Measurements from ENCODE around the gene COL21A1. TPM values are rescaled to one million over a fixed set of nuclear protein-coding genes. Genes with fewer than 3 reads are reported as not detected.

The COL21A1 gene
- total RNA-seq, 1 experiment from 2014 or later: 3.3 TPM

DNA sequence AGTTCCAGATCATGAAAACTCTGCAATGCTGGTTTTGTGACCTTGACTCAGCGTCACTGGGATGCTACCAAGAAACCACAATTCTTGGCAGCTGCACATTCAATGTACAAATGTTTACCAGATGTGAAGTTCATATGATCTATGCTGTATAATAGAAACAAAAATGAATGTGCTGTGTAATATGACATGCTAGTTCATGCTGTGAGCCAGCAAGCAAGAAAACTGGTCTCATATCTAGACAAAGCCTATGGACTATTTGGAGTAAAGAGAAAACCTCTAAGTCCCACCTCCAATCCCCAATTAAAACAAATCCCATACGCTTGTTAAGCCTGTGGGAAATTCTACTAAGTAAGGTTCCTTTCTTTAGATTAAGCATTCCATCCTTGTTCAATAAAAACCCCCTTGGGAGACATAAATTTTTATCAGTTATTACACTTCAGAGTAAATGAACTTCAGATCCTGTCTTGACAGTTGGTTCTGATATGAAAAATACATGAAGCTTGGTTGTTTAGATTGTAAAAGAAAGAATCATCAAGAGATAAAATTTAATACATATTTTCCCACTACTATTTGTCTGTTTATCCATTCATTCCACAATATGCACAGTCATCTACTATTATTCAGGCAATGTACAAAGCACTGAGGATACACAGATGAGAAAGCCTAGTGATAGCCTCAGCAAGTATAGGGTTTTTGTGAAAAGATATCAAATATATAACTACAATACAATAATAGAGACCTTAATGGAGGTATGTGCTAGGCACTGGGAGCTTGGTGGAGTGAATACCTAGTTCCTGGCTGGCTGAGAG is 20.1 kb downstream of the COL21A1 start:
- no TSS peak for BruUV-seq (replicated peaks)
- intact Hi-C loops (cut with micrococcal nuclease; ENCODE audit: unreplicated experiment): no loop called here
- Histone ChIP-seq H3K27ac (ENCODE audit: low read length) (no peak overlapping the region; the same call in 1 of the 2 replicates), H3K27me3 (ENCODE audit: control insufficient read depth, insufficient read depth, low read length) (no peaks in the 10 kb centered on the region), H3K4me3 (ENCODE audit: low read depth in 2 of 2, low read length in 2 of 2) (no peak overlapping the region), H3K9me3 (ENCODE audit: control insufficient read depth, insufficient read depth, low read depth, low read length) (no peaks in the 10 kb centered on the region), H3K36me3 (ENCODE audit: control insufficient read depth, insufficient read depth, low read length) (no peaks in the 10 kb centered on the region), H3K4me1 (ENCODE audit: control insufficient read depth, insufficient read depth, low read length) (peaks cover 9% of the 10 kb centered on the region; the same call in 1 of the 2 replicates)
- ATAC-seq: no peak
- ChIA-PET CTCF (no interaction called here), POLR2A (interaction anchor here (0.6 kb wide), 1 partner anchor 11 kb away, joined by 3 read pairs; no protein-coding TSS in a partner anchor)
- in situ Hi-C loops (cut with HindIII; ENCODE audit: low pct_unique_long_range_greater_than_20kb, low sequenced_read_pairs): no loop called here
- TF ChIP-seq POLR2AphosphoS5 (IDR thresholded peaks at IDR 0.05; ENCODE audit: low read depth, low read length) (no peak), REST (IDR thresholded peaks at IDR 0.05; ENCODE audit: insufficient read depth in 1 of 2, low read depth in 2 of 2, low read length in 1 of 2) (no peak), TCF7L2 (IDR thresholded peaks at IDR 0.05; ENCODE audit: low read depth, low read length) (no peak), CTCF (IDR thresholded peaks at IDR 0.05) (no peak), SIN3A (IDR thresholded peaks at IDR 0.05; ENCODE audit: borderline replicate concordance, insufficient read depth, low read depth, low read length) (no peak)
- no peak for DNase-seq (ENCODE audit: low read depth, low spot score)

GRCh38 chr6:56223995-56224394 is 23.4 kb downstream of the COL21A1 start:
- Histone ChIP-seq H3K4me1 (ENCODE audit: control insufficient read depth, insufficient read depth, low read length) (peaks cover 9% of the 10 kb centered on the region; the same call in 1 of the 2 replicates), H3K27me3 (ENCODE audit: control insufficient read depth, insufficient read depth, low read length) (no peaks in the 10 kb centered on the region), H3K9me3 (ENCODE audit: control insufficient read depth, insufficient read depth, low read depth, low read length) (no peaks in the 10 kb centered on the region), H3K27ac (ENCODE audit: low read length) (peak overlapping the region; percentile 65; the same call in 1 of the 2 replicates), H3K4me3 (ENCODE audit: low read depth in 2 of 2, low read length in 2 of 2) (no peak overlapping the region), H3K36me3 (ENCODE audit: control insufficient read depth, insufficient read depth, low read length) (no peaks in the 10 kb centered on the region)
- intact Hi-C loops (cut with micrococcal nuclease; ENCODE audit: unreplicated experiment) (no loop called here), in situ Hi-C loops (cut with HindIII; ENCODE audit: low pct_unique_long_range_greater_than_20kb, low sequenced_read_pairs) (no loop called here)
- ChIA-PET CTCF (no interaction called here), POLR2A (no interaction called here)
- peak; percentile 99 for ATAC-seq
- BruUV-seq (replicated peaks): no TSS peak
- peak; percentile 88 for DNase-seq (ENCODE audit: low read depth, low spot score)
- TF ChIP-seq SIN3A (IDR thresholded peaks at IDR 0.05; ENCODE audit: borderline replicate concordance, insufficient read depth, low read depth, low read length): no peak
- TF ChIP-seq POLR2AphosphoS5 (IDR thresholded peaks at IDR 0.05; ENCODE audit: low read depth, low read length): peak; percentile 68
- TF ChIP-seq TCF7L2 (IDR thresholded peaks at IDR 0.05; ENCODE audit: low read depth, low read length): peak; percentile 80

GRCh38 chr6:56222499-56222898 is 24.9 kb downstream of the COL21A1 start:
- Histone ChIP-seq H3K27me3 (ENCODE audit: control insufficient read depth, insufficient read depth, low read length) (no peaks in the 10 kb centered on the region), H3K4me3 (ENCODE audit: low read depth in 2 of 2, low read length in 2 of 2) (no peak overlapping the region), H3K4me1 (ENCODE audit: control insufficient read depth, insufficient read depth, low read length) (peaks cover 9% of the 10 kb centered on the region; the same call in 1 of the 2 replicates), H3K9me3 (ENCODE audit: control insufficient read depth, insufficient read depth, low read depth, low read length) (no peaks in the 10 kb centered on the region), H3K27ac (ENCODE audit: low read length) (peak overlapping the region; percentile 52; the same call in 1 of the 2 replicates), H3K36me3 (ENCODE audit: control insufficient read depth, insufficient read depth, low read length) (no peaks in the 10 kb centered on the region)
- intact Hi-C loops (cut with micrococcal nuclease; ENCODE audit: unreplicated experiment) (no loop called here), in situ Hi-C loops (cut with HindIII; ENCODE audit: low pct_unique_long_range_greater_than_20kb, low sequenced_read_pairs) (no loop called here)
- POLR2A ChIA-PET: no interaction called here
- no TSS peak for BruUV-seq (replicated peaks)
- DNase-seq (ENCODE audit: low read depth, low spot score) (no peak), ATAC-seq (no peak)
- CTCF ChIA-PET: no interaction called here
- no peak for TF ChIP-seq POLR2AphosphoS5 (IDR thresholded peaks at IDR 0.05; ENCODE audit: low read depth, low read length)
- TF ChIP-seq TCF7L2 (IDR thresholded peaks at IDR 0.05; ENCODE audit: low read depth, low read length): no peak
- TF ChIP-seq CTCF (IDR thresholded peaks at IDR 0.05): no peak
- no peak for TF ChIP-seq SIN3A (IDR thresholded peaks at IDR 0.05; ENCODE audit: borderline replicate concordance, insufficient read depth, low read depth, low read length)
- no peak for TF ChIP-seq REST (IDR thresholded peaks at IDR 0.05; ENCODE audit: insufficient read depth in 1 of 2, low read depth in 2 of 2, low read length in 1 of 2)

All from Panc1 (cell line).